GM19240 (cell line): ENCODE data around the gene ZNF865.
A peak's percentile ranks its signal among the peaks of the same experiment; 100 is the strongest.

Source experiments
- DNase-seq: peaks from one replicate; pipeline ENCODE4 v3.0.0; 2011; ENCODE audit warnings: low spot score; ENCODE audit not compliant: insufficient read length

The ZNF865 gene

DNA sequence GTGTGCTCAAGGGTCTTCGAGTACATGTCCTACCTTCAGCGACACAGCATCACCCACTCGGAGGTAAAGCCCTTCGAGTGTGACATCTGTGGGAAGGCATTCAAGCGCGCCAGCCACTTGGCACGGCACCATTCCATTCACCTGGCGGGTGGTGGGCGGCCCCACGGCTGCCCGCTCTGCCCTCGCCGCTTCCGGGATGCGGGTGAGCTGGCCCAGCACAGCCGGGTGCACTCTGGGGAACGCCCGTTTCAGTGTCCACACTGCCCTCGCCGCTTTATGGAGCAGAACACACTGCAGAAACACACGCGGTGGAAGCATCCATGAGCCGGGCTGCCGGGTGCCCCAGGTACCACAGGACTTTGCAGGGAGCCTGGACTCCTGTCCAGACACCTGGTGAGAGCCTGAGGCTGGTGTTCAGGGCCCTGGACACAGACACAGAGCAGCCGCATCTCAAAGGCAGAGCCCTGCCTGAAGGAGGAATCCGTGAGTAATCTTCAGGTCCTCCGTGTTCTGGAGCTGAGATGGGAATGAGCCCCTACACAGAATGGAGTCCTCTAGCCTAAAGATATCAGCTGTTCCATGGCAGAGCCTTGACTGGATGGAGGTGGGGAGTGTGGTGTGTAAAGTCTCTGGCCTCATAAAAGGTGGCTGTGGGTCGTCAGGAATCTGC is 39.5 kb downstream of the ZNF865 start:
- no peak for DNase-seq

GRCh38 chr19:55645512-55645881 is 40.0 kb downstream of the ZNF865 start:
- no peak for DNase-seq

GRCh38 chr19:55646889-55647731 is 41.7 kb downstream of the ZNF865 start:
- no peak for DNase-seq

- no peak for DNase-seq
Observed at GRCh38 chr19:55647732-55648584, 42.5 kb downstream of the ZNF865 start, which contains the start of gene CCDC106. CCDC106 (plus strand) TSS chr19:55648212; CDS start chr19:55649047, 835 bp downstream.

DNA sequence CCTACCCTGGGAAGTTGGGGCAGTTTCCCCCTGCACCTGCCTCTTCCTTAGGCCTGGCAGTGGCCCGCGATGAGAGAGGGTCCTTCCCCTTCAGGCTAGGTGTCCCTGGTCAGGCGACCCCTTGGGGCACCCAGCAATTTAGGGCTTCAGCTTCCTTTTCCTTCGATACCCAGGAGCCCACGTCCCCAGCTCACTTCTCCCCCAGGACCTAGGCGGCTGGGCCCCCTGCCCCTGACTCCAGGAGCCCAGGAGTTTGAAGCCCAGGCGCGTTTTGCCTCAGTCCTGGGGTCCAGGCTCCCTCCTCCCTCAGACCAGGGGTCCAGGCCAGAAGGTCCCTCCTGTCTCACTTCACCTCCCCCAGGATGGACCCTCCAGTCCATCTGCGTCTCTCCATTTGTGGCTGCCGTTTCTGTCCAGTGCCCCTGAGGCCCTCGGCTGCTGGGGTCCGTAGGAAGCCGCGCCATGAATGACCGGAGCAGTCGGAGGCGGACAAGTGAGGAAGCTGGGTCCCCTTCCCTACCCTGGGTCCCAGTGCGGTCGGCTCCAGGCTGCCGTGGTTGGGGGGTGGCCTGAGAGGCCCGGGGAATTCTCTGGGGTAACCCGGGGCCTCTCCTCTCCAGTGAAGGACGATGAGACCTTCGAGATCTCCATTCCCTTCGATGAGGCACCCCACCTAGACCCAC is 43.3 kb downstream of the ZNF865 start:
- DNase-seq: no peak

DNA sequence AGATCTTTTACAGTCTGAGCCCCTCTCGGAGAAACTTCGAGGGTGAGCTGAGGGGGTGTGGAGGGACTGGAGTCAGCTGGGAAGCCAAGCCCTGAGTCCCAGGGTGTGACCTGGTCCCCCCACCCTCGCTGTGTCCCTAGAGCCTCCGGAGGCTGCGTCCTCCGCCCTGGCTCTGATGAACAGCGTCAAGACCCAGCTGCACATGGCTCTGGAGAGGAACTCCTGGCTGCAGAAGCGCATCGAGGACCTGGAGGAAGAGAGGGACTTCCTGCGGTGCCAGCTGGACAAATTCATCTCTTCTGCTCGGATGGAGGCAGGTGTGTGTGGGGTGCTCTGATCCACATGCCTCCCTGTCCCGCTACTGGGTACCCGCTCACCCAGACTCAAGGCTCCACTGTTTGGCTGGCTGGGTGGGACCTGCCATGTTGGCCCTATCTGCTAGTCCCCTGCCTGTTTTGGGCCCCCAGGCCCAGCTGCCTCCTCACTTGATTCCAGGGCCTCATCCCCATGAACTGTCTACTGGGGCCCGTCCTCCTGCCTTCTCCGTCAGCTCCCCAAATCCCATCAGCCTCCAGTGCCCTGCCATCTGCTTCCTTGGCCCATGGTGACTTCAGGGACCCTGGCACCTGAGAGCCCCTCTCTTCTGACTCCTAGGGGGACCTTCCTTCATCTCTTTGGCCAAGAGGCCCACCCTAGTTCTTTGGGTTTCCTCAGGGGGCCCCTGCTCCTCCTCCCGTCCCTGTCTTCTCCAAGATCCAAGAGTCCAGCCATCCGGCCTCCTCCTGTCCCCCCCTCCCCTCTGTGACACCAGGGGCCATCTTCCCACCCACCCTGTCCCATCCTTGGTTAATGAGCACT is 44.0 kb downstream of the ZNF865 start:
- no peak for DNase-seq

- no peak for DNase-seq
Observed at GRCh38 chr19:55650126-55650557, 44.7 kb downstream of the ZNF865 start.

DNA sequence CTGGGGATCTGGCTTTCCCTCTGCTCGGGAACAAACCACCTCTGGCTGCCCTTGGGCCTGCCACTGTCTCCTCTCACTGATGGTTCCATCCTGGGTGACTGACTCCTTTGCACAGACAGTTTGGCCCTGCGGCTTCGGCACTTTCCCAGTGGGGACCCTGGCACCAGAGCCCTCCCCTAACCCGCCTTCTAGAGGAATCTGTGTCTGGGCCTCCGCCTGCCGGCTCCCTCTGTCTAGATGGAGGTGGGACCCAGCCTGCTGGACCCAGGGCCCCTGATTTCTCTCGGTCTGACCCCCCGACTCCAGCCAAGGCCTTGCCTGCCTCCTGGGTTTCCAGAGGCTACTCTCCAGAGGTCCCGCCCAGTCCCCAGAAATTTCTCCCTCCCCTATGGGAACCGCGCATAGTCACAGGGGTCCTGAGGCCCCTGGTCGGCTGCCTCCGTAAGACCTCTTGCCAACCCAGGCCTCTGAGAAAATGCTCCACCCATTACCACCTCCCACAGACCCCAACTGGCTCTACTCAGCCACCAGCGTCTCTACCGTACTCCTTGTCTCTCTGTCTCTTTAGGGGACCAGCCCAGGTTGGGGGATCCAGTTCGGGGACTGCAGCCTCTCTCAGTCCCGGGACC is 45.3 kb downstream of the ZNF865 start:
- DNase-seq: no peak

DNA sequence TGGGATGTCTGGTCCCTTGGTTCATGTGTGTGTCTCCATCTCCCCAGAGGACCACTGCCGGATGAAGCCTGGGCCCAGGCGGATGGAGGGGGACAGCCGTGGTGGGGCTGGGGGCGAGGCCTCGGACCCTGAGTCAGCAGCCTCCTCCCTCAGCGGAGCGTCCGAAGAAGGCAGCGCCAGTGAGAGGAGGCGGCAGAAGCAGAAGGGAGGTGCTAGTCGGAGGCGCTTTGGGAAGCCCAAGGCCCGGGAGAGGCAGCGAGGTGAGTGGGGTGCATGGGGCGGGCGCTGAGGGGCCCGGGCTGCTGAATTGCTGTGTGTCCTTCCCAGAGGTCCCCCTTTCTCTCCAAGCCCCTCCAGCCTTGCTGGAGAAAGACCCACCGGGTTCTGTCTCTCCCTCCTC is 45.8 kb downstream of the ZNF865 start:
- DNase-seq: no peak

- no peak for DNase-seq
Observed at GRCh38 chr19:55652311-55653128, 47.1 kb downstream of the ZNF865 start.

- peak; percentile 98 for DNase-seq
Observed at GRCh38 chr19:55653651-55654322, 48.3 kb downstream of the ZNF865 start.

DNA sequence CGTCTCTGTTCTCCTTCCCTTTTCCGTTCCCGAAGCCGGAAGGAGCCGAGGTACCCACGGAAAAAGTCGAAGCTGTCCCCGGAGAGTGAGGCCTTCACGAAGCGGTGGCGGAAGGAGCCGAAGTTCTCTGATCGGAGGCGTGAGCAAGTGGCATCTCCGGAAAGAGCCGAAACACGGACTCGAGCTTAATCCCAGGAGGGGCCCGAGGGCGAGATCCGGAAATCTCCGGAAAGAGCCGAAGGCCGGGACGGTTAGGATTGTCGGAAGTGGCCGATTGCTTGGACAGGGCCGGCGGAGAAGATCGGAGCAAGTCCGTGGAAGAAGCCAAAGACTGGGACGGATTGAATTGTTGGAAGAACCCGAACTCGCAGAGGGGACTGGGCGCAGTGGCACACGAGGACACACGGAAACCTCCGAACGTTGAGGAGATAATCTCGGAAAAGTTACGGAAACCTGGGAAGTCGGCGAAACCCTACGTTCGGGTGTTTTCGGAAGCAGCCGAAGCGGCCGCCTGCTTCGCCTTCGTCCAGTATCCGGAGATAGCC is 48.9 kb downstream of the ZNF865 start:
- DNase-seq: peak; percentile 87

- DNase-seq: peak; percentile 60
Observed at GRCh38 chr19:55654868-55655647, 49.6 kb downstream of the ZNF865 start, which contains the start of gene U2AF2. U2AF2 (plus strand) TSS chr19:55655035; CDS start chr19:55655105, 70 bp downstream.

DNA sequence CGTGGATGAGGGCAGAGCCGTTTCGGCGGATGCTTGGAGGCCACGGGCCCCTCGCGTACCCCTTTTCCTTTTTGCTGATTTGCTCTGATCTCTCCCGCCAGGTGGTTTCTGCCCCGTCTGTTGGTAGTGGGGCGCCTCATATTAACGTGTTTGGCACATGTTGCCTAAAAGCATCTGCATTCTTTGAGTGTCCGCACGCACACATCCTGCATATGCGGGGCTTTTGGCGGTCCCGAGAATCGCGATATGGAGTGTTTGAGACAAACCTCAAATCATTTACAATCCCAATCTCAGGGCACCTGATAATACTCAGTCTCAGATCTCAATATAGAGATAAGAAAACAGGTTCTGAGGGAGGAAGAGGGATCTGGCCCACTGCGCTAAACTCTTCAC is 50.2 kb downstream of the ZNF865 start:
- DNase-seq: no peak

DNA sequence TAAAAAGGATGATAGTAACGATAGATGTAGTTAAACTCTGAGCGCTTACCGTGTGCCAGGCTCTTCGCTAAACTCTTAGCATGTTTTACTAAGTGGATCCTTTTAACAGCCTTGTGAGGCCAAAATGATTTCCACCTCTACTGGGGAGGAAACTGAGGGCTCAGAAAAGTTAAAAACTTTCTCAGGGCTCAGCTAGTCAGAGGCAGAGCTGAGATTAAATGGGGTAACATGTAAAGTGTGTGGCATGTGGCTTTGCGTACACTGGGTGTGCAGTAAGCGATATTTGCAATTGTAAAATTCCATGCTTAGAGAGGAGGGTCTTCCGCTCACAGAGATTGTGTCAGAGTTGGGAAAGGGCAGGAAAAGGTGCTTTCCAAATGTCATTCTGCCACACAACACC is 51.1 kb downstream of the ZNF865 start:
- no peak for DNase-seq

GRCh38 chr19:55656988-55657747 is 51.7 kb downstream of the ZNF865 start:
- no peak for DNase-seq
